HG03103 (cell line): ENCODE results near the gene CRTAC1.

Experiments
- ATAC-seq: cut with Tn5 transposase; IDR thresholded peaks from one replicate; pipeline ENCODE4 v1.9.1; 2021; ENCODE audit warnings: low read depth; ENCODE audit not compliant: unreplicated experiment

The CRTAC1 gene

GRCh38 chr10:97927622-97928021 lies 102.8 kb downstream of the CRTAC1 start:
- no peak for ATAC-seq

GRCh38 chr10:97926055-97926454 lies 104.4 kb downstream of the CRTAC1 start:
- no peak for ATAC-seq

- no peak for ATAC-seq
These were observed 105.0 kb downstream of the CRTAC1 start for GRCh38 chr10:97925308-97925938.

- no peak for ATAC-seq
These were observed 105.7 kb downstream of the CRTAC1 start for GRCh38 chr10:97924678-97925077.

GRCh38 chr10:97923476-97923875 lies 106.9 kb downstream of the CRTAC1 start:
- no peak for ATAC-seq

- ATAC-seq = no peak
These were observed 107.4 kb downstream of the CRTAC1 start for GRCh38 chr10:97923057-97923456.

- ATAC-seq = no peak
These were observed 108.2 kb downstream of the CRTAC1 start for GRCh38 chr10:97922022-97922758.

- ATAC-seq = no peak
These were observed 108.8 kb downstream of the CRTAC1 start for GRCh38 chr10:97921581-97922021.

GRCh38 chr10:97920865-97921264 lies 109.6 kb downstream of the CRTAC1 start:
- ATAC-seq = no peak

GRCh38 chr10:97919012-97919411 lies 111.4 kb downstream of the CRTAC1 start:
- no peak for ATAC-seq

- no peak for ATAC-seq
These were observed 113.8 kb downstream of the CRTAC1 start for GRCh38 chr10:97916586-97916985.

GRCh38 chr10:97915346-97916131 lies 114.9 kb downstream of the CRTAC1 start:
- ATAC-seq = no peak

GRCh38 chr10:97914837-97915211 lies 115.6 kb downstream of the CRTAC1 start:
- no peak for ATAC-seq

- no peak for ATAC-seq
These were observed 116.1 kb downstream of the CRTAC1 start for GRCh38 chr10:97914171-97914836.

- ATAC-seq = no peak
These were observed 116.8 kb downstream of the CRTAC1 start for GRCh38 chr10:97913614-97914013.

GRCh38 chr10:97913193-97913592 lies 117.2 kb downstream of the CRTAC1 start:
- no peak for ATAC-seq

GRCh38 chr10:97911217-97911616 lies 119.2 kb downstream of the CRTAC1 start:
- ATAC-seq = no peak

- no peak for ATAC-seq
These were observed 119.8 kb downstream of the CRTAC1 start for GRCh38 chr10:97910661-97911060.

GRCh38 chr10:97907830-97908229 lies 122.6 kb downstream of the CRTAC1 start:
- no peak for ATAC-seq

GRCh38 chr10:97907211-97907610 lies 123.2 kb downstream of the CRTAC1 start:
- ATAC-seq = no peak

GRCh38 chr10:97905276-97905675 lies 125.1 kb downstream of the CRTAC1 start:
- no peak for ATAC-seq
